ENCODE results near the gene TANGO2. TPM values are rescaled to one million over a fixed set of nuclear protein-coding genes. Genes with fewer than 3 reads are reported as not detected.

TANGO2 gene
- total and polyA plus RNA-seq, 3 experiments from 2014 or later: 27.3 to 48.6 (median 28.0) TPM

- DNase-seq: peak; percentile 88 to 94 (median 90)
- H3K36me3 Mint-ChIP-seq: peaks cover 0 to 6% (median 0%) of the 10 kb centered on the region in 3 donors
- H3K4me3 Mint-ChIP-seq: peak within 1 kb of the TSS; percentile 85 to 96 (median 89)
- H3K27ac Mint-ChIP-seq: peak within 1 kb of the TSS in 6 of 8 donors; percentile 51 to 83 (median 74)
- Histone ChIP-seq H3K27me3 (ENCODE audit: insufficient read depth, low read length, poor library complexity, severe bottlenecking) (no peaks in the 10 kb centered on the region), H3K4me1 (ENCODE audit: insufficient read depth, low read length) (peaks cover 26% of the 10 kb centered on the region), H3K9me3 (ENCODE audit: low read length) (no peaks in the 10 kb centered on the region), H3K27ac (ENCODE audit: low read depth, low read length) (peak within 1 kb of the TSS; percentile 63), H3K4me3 (ENCODE audit: low read length) (peak within 1 kb of the TSS; percentile 69), H3K36me3 (ENCODE audit: insufficient read depth, low read length) (no peaks in the 10 kb centered on the region)
- no peaks in the 10 kb centered on the region for H3K27me3 Mint-ChIP-seq
- ChIA-PET POLR2A (no interaction called here), CTCF (no interaction called here)
- no peaks in the 10 kb centered on the region for H3K9me3 Mint-ChIP-seq
- peaks cover 18 to 31% (median 19%) of the 10 kb centered on the region in 3 donors for H3K4me1 Mint-ChIP-seq
Measured at GRCh38 chr22:20016734-20017621, 3.9 kb upstream of the TANGO2 start, which contains the start of gene ARVCF. ARVCF (minus strand) TSS chr22:20016823; CDS start chr22:19990794, 26,029 bp downstream.

DNA sequence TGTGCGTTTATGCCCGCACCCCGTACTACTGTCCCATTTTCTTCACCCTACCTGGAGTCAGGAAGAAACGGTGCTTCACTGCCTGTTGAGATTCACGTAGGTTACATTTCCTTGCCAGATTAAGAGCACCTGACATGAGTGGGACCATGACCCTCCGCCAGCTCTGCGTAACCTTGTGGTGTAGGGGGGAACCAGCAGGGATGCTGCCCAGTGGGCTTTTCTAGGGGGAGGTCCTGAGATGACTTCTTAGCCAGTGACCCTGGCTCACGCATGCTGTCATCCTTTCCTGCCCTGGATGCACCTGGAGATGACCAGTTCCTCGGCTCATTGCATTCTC, 3.3 kb upstream of the TANGO2 start:
- Mint-ChIP-seq H3K27me3 (no peaks in the 10 kb centered on the region), H3K9me3 (no peaks in the 10 kb centered on the region), H3K4me1 (peaks cover 24 to 37% (median 25%) of the 10 kb centered on the region in 3 donors), H3K36me3 (peaks cover 0 to 6% (median 0%) of the 10 kb centered on the region in 3 donors), H3K4me3 (peak overlapping the region; percentile 85 to 96 (median 89)), H3K27ac (peak overlapping the region in 4 of 8 donors; percentile 51 to 83 (median 68))
- Histone ChIP-seq H3K36me3 (ENCODE audit: insufficient read depth, low read length) (no peaks in the 10 kb centered on the region), H3K4me1 (ENCODE audit: insufficient read depth, low read length) (peaks cover 33% of the 10 kb centered on the region), H3K9me3 (ENCODE audit: low read length) (no peaks in the 10 kb centered on the region), H3K27me3 (ENCODE audit: insufficient read depth, low read length, poor library complexity, severe bottlenecking) (no peaks in the 10 kb centered on the region), H3K27ac (ENCODE audit: low read depth, low read length) (peak overlapping the region; percentile 50), H3K4me3 (ENCODE audit: low read length) (peak overlapping the region; percentile 69)
- ChIA-PET POLR2A (no interaction called here), CTCF (no interaction called here)
- peak in 1 of 5 donors; percentile 24 for DNase-seq

DNA sequence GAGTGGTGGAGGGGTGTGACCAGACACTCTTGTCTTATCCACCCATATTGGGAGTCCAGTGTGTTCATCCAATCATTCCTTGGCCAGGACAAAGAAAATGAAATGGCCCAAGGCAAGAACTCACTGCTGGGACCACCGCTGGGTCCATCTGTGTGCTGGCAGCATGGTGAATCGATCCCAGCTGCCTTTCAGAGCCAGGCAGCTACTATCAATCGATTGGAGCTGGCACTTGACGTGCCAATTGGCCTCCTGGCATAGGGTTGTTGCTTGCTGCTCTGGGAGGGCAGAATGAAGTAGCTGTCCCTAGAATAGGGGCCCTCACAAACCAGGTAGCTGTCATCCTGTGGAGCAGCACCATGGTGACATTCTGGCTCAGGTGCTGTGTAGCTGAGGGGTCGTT, 2.9 kb upstream of the TANGO2 start:
- Mint-ChIP-seq H3K9me3 (no peaks in the 10 kb centered on the region), H3K27ac (peak overlapping the region in 1 of 8 donors; percentile 83), H3K4me3 (peak overlapping the region; percentile 85 to 96 (median 89)), H3K4me1 (peaks cover 25 to 41% (median 27%) of the 10 kb centered on the region in 3 donors), H3K36me3 (peaks cover 0 to 6% (median 0%) of the 10 kb centered on the region in 3 donors), H3K27me3 (no peaks in the 10 kb centered on the region)
- ChIA-PET CTCF (no interaction called here), POLR2A (no interaction called here)
- peak in 1 of 5 donors; percentile 15 for DNase-seq
- H3K4me1 ChIP-seq (ENCODE audit: insufficient read depth, low read length): peaks cover 33% of the 10 kb centered on the region
- H3K27ac ChIP-seq (ENCODE audit: low read depth, low read length): no peak overlapping the region
- no peaks in the 10 kb centered on the region for H3K36me3 ChIP-seq (ENCODE audit: insufficient read depth, low read length)
- H3K27me3 ChIP-seq (ENCODE audit: insufficient read depth, low read length, poor library complexity, severe bottlenecking): no peaks in the 10 kb centered on the region
- H3K4me3 ChIP-seq (ENCODE audit: low read length): no peak overlapping the region
- no peaks in the 10 kb centered on the region for H3K9me3 ChIP-seq (ENCODE audit: low read length)

DNA sequence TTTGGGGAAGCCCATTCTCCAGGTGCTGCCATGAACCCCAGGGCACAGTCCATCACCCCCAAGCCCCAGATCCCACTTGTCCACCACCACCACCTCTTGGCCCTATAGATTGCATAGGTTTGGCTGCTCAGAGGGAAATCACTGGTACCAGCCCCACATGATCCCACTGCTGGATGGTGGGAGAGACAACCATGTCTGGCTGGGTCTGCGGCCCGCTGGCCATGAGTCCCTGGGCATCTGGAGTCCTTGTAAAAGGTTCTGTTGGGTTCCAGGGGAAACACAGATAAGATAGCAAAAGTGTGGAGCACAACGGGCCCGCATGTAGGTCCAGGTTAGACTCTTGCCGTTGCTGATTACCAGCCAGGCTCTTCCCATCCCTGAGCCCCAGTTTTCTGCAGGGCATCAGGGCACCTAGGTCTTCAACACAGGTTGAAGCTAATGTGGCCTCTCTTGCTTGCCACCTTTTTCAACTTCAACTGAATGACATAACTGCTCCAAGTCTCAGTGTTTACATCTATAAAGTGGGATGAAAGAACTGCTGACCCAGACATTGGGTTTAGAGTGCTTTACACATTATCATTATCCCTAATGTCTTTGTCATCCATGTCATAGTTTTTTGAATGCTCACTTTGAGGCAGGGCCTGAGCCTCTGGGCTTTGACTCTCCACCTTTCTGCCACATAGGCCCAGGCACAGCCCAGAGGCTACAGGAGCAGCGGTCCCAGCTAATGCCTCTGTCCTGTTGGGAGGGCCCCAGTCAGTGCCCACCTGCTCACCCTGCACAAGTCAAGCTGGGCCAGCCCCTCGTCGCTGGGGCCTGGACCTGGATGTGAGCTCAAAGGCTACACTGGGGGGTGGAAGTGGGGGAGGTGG, 1.0 kb upstream of the TANGO2 start:
- Mint-ChIP-seq H3K4me3 (peak overlapping the region; percentile 88 to 96 (median 90)), H3K27me3 (no peaks in the 10 kb centered on the region), H3K27ac (peak overlapping the region; percentile 81 to 98 (median 90)), H3K4me1 (peaks cover 31 to 54% (median 33%) of the 10 kb centered on the region in 3 donors), H3K36me3 (peaks cover 0 to 12% (median 1%) of the 10 kb centered on the region in 3 donors), H3K9me3 (no peaks in the 10 kb centered on the region)
- Histone ChIP-seq H3K4me3 (ENCODE audit: low read length) (peak overlapping the region; percentile 91), H3K9me3 (ENCODE audit: low read length) (no peaks in the 10 kb centered on the region), H3K4me1 (ENCODE audit: insufficient read depth, low read length) (peaks cover 36% of the 10 kb centered on the region), H3K27ac (ENCODE audit: low read depth, low read length) (peak overlapping the region; percentile 95), H3K36me3 (ENCODE audit: insufficient read depth, low read length) (no peaks in the 10 kb centered on the region), H3K27me3 (ENCODE audit: insufficient read depth, low read length, poor library complexity, severe bottlenecking) (no peaks in the 10 kb centered on the region)
- peak in 1 of 5 donors; percentile 45 for DNase-seq
- CTCF ChIA-PET: interaction anchor here (2.2 kb wide), 1 partner anchor 110 kb away, joined by 5 read pairs; no protein-coding TSS in a partner anchor
- POLR2A ChIA-PET: interaction anchor here (0.6 to 1.6 kb wide), 4 partner anchors 48 to 540 kb away, joined by 3 to 8 read pairs (median 6); partner anchors contain the start of gene CDC45

- H3K27me3 Mint-ChIP-seq: no peaks in the 10 kb centered on the region
- H3K4me3 ChIP-seq (ENCODE audit: low read length): peak overlapping the region; percentile 91
- peak in 1 of 5 donors; percentile 47 for DNase-seq
Measured at GRCh38 chr22:20021196-20022181, 579 bp downstream of the TANGO2 start.

GRCh38 chr22:20022231-20022977, 1.5 kb downstream of the TANGO2 start:
- H3K27me3 ChIP-seq (ENCODE audit: insufficient read depth, low read length, poor library complexity, severe bottlenecking): no peaks in the 10 kb centered on the region
- H3K36me3 ChIP-seq (ENCODE audit: insufficient read depth, low read length): peaks cover 7% of the 10 kb centered on the region
- H3K4me3 ChIP-seq (ENCODE audit: low read length): peak overlapping the region; percentile 91
- H3K9me3 ChIP-seq (ENCODE audit: low read length): no peaks in the 10 kb centered on the region
- ChIA-PET POLR2A (interaction anchor here (1.0 to 2.2 kb wide), 2 partner anchors 10 to 13 kb away, joined by 3 to 7 read pairs; no protein-coding TSS in a partner anchor), CTCF (interaction anchor here (1.4 to 2.2 kb wide), 3 partner anchors 10 to 107 kb away, joined by 4 to 5 read pairs (median 5); no protein-coding TSS in a partner anchor)
- Mint-ChIP-seq H3K4me3 (peak overlapping the region; percentile 88 to 96 (median 90)), H3K27me3 (no peaks in the 10 kb centered on the region), H3K4me1 (peaks cover 26 to 62% (median 40%) of the 10 kb centered on the region in 3 donors), H3K9me3 (no peaks in the 10 kb centered on the region), H3K27ac (peak overlapping the region; percentile 60 to 91 (median 84)), H3K36me3 (peaks cover 0 to 14% (median 3%) of the 10 kb centered on the region in 3 donors)
- DNase-seq: peak in 1 of 5 donors; percentile 41
- peaks cover 50% of the 10 kb centered on the region for H3K4me1 ChIP-seq (ENCODE audit: insufficient read depth, low read length)
- peak overlapping the region; percentile 95 for H3K27ac ChIP-seq (ENCODE audit: low read depth, low read length)

More at GRCh38 chr22:20021196-20022181, 579 bp downstream of the TANGO2 start:
- ChIA-PET POLR2A (interaction anchor here (0.7 to 2.2 kb wide), 5 partner anchors 11 to 542 kb away, joined by 3 to 8 read pairs (median 6); partner anchors contain the start of gene CDC45), CTCF (interaction anchor here (1.4 to 2.2 kb wide), 3 partner anchors 11 to 108 kb away, joined by 4 to 5 read pairs (median 5); no protein-coding TSS in a partner anchor)
- peak overlapping the region; percentile 88 to 96 (median 90) for H3K4me3 Mint-ChIP-seq
- H3K27ac ChIP-seq (ENCODE audit: low read depth, low read length): peak overlapping the region; percentile 95
- H3K27me3 ChIP-seq (ENCODE audit: insufficient read depth, low read length, poor library complexity, severe bottlenecking): no peaks in the 10 kb centered on the region
- H3K4me1 Mint-ChIP-seq: peaks cover 31 to 61% (median 38%) of the 10 kb centered on the region in 3 donors
- peaks cover 46% of the 10 kb centered on the region for H3K4me1 ChIP-seq (ENCODE audit: insufficient read depth, low read length)
- H3K9me3 Mint-ChIP-seq: no peaks in the 10 kb centered on the region
- H3K36me3 Mint-ChIP-seq: peaks cover 0 to 15% (median 3%) of the 10 kb centered on the region in 3 donors
- peaks cover 3% of the 10 kb centered on the region for H3K36me3 ChIP-seq (ENCODE audit: insufficient read depth, low read length)
- no peaks in the 10 kb centered on the region for H3K9me3 ChIP-seq (ENCODE audit: low read length)
- peak overlapping the region; percentile 80 to 97 (median 87) for H3K27ac Mint-ChIP-seq

Data from CD8-positive, alpha-beta memory T cell (primary cell).